ENCODE measurements around the gene NOL9.

Gene NOL9

GRCh38 chr1:6557597-6557996 lies 3.3 kb upstream of the NOL9 start:
- H3K27me3 ChIP-seq (ENCODE audit: insufficient read depth, low read length): no peaks in the 10 kb centered on the region
- TF ChIP-seq EZH2 (IDR thresholded peaks at IDR 0.05; ENCODE audit: borderline replicate concordance, low read length): no peak
- no peak for TF ChIP-seq CTCF (IDR thresholded peaks at IDR 0.05; ENCODE audit: low read length)

GRCh38 chr1:6554907-6555778 lies 830 bp upstream of the NOL9 start, which contains the start of gene TAS1R1:
TAS1R1 (plus strand) TSS chr1:6555307; CDS start chr1:6555374, 67 bp downstream.
- Histone ChIP-seq H2AFZ (ENCODE audit: low read length) (no peak within 1 kb of the TSS), H3K4me1 (ENCODE audit: insufficient read depth, low read length, severe bottlenecking) (peaks cover 58% of the 10 kb centered on the region), H3K79me2 (ENCODE audit: insufficient read depth, low read length) (peaks cover 17% of the 10 kb centered on the region), H3K9me3 (ENCODE audit: low read length) (no peaks in the 10 kb centered on the region), H3K27me3 (ENCODE audit: insufficient read depth, low read length) (no peaks in the 10 kb centered on the region), H3F3A (ENCODE audit: insufficient read depth, low read length) (peaks cover 3% of the 10 kb centered on the region; the same call in 1 of the 2 replicates), H3K4me2 (ENCODE audit: low read length) (peak within 1 kb of the TSS; percentile 100), H4K20me1 (ENCODE audit: insufficient read depth, low read length) (0 out of 2 replicates have a peak, but pooled peaks cover 3% of the 10 kb centered on the region), H3K4me3 (ENCODE audit: low read depth, low read length, poor library complexity, severe bottlenecking) (peak within 1 kb of the TSS; percentile 74), H3K27ac (ENCODE audit: low read depth, low read length, poor library complexity, severe bottlenecking) (peak within 1 kb of the TSS; percentile 98), H3K9me2 (ENCODE audit: low read depth, low read length) (no peaks in the 10 kb centered on the region), H3K36me3 (ENCODE audit: insufficient read depth, low read length) (peaks cover 22% of the 10 kb centered on the region), H3K9ac (ENCODE audit: low read length) (peak within 1 kb of the TSS; percentile 75)
- TF ChIP-seq CTCF (IDR thresholded peaks at IDR 0.05; ENCODE audit: low read length): no peak
- TF ChIP-seq EZH2 (IDR thresholded peaks at IDR 0.05; ENCODE audit: borderline replicate concordance, low read length): no peak

More at GRCh38 chr1:6557597-6557996, 3.3 kb upstream of the NOL9 start:
- Histone ChIP-seq H3K4me1 (ENCODE audit: insufficient read depth, low read length, severe bottlenecking) (peaks cover 75% of the 10 kb centered on the region), H3K9me3 (ENCODE audit: low read length) (no peaks in the 10 kb centered on the region), H3K9ac (ENCODE audit: low read length) (peak overlapping the region; percentile 54; the same call in 1 of the 2 replicates), H3F3A (ENCODE audit: insufficient read depth, low read length) (peaks cover 3% of the 10 kb centered on the region; the same call in 1 of the 2 replicates), H3K4me2 (ENCODE audit: low read length) (no peak overlapping the region), H2AFZ (ENCODE audit: low read length) (no peak overlapping the region), H3K36me3 (ENCODE audit: insufficient read depth, low read length) (peaks cover 7% of the 10 kb centered on the region; the same call in 1 of the 2 replicates), H3K27ac (ENCODE audit: low read depth, low read length, poor library complexity, severe bottlenecking) (peak overlapping the region; percentile 97), H3K9me2 (ENCODE audit: low read depth, low read length) (no peaks in the 10 kb centered on the region), H3K4me3 (ENCODE audit: low read depth, low read length, poor library complexity, severe bottlenecking) (no peak overlapping the region), H3K79me2 (ENCODE audit: insufficient read depth, low read length) (peaks cover 15% of the 10 kb centered on the region), H4K20me1 (ENCODE audit: insufficient read depth, low read length) (0 out of 2 replicates have a peak, but pooled peaks cover 3% of the 10 kb centered on the region)

GRCh38 chr1:6547301-6547700 lies 7.0 kb downstream of the NOL9 start:
- H3K27ac ChIP-seq (ENCODE audit: low read depth, low read length, poor library complexity, severe bottlenecking): no peak overlapping the region
- peaks cover 87% of the 10 kb centered on the region for H3K36me3 ChIP-seq (ENCODE audit: insufficient read depth, low read length)
- no peaks in the 10 kb centered on the region for H4K20me1 ChIP-seq (ENCODE audit: insufficient read depth, low read length)

More at GRCh38 chr1:6547301-6547700, 7.0 kb downstream of the NOL9 start:
- H3K79me2 ChIP-seq (ENCODE audit: insufficient read depth, low read length): no peaks in the 10 kb centered on the region; the same call in 1 of the 2 replicates
- H3K9me2 ChIP-seq (ENCODE audit: low read depth, low read length): no peaks in the 10 kb centered on the region
- H3K9me3 ChIP-seq (ENCODE audit: low read length): no peaks in the 10 kb centered on the region
- no peaks in the 10 kb centered on the region for H3K27me3 ChIP-seq (ENCODE audit: insufficient read depth, low read length)
- no peak overlapping the region for H3K4me3 ChIP-seq (ENCODE audit: low read depth, low read length, poor library complexity, severe bottlenecking)
- peaks cover 5% of the 10 kb centered on the region for H3K4me1 ChIP-seq (ENCODE audit: insufficient read depth, low read length, severe bottlenecking)
- no peak for TF ChIP-seq CTCF (IDR thresholded peaks at IDR 0.05; ENCODE audit: low read length)
- TF ChIP-seq EZH2 (IDR thresholded peaks at IDR 0.05; ENCODE audit: borderline replicate concordance, low read length): no peak
- H3K9ac ChIP-seq (ENCODE audit: low read length): no peak overlapping the region
- H3K4me2 ChIP-seq (ENCODE audit: low read length): no peak overlapping the region
- no peak overlapping the region for H2AFZ ChIP-seq (ENCODE audit: low read length)
- no peaks in the 10 kb centered on the region for H3F3A ChIP-seq (ENCODE audit: insufficient read depth, low read length)

All from OCI-LY1 (cell line).